ENCODE measurements around the gene PHYH.
"Not testable (repeated sequence)": the region's sequence is repeated elsewhere in the genome, so short reads cannot be mapped to it uniquely, and the experiment has no call there.

The PHYH gene

DNA sequence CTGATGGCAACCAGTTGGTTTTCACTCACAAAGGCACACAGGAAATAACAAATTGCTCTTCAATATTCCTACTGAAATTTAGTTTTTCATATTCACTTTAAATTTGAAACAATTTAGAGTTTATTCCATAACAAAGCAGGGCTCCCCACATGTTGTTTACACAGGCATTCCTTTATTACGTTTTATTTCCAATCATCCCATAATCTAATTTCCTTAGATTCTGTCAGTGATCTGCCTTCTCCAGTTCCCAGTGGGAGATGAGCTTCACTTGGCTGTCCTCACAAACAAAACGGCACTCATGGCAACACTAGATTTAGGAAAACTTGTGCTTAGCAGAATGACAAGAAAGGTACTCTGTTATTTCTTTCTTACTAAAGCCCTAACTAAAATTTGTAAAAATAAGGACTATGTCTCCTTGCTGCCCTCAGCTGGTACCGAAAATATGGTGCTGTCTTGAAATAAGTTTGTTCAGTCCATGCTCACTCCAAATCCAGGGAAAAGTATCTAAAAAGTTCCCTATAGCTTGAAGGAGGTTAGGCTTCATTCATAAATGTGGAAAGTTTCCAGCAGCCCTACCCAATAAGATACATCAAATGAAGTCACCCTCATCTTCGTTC lies 23.0 kb downstream of the PHYH start:
- TF ChIP-seq, protein P1, sequence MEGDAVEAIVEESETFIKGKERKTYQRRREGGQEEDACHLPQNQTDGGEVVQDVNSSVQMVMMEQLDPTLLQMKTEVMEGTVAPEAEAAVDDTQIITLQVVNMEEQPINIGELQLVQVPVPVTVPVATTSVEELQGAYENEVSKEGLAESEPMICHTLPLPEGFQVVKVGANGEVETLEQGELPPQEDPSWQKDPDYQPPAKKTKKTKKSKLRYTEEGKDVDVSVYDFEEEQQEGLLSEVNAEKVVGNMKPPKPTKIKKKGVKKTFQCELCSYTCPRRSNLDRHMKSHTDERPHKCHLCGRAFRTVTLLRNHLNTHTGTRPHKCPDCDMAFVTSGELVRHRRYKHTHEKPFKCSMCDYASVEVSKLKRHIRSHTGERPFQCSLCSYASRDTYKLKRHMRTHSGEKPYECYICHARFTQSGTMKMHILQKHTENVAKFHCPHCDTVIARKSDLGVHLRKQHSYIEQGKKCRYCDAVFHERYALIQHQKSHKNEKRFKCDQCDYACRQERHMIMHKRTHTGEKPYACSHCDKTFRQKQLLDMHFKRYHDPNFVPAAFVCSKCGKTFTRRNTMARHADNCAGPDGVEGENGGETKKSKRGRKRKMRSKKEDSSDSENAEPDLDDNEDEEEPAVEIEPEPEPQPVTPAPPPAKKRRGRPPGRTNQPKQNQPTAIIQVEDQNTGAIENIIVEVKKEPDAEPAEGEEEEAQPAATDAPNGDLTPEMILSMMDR (IDR thresholded peaks at IDR 0.05; ENCODE audit: borderline replicate concordance, control extremely low read depth, extremely low read depth, insufficient read depth, missing control alignments): no peak
- no peak for DNase-seq (ENCODE audit: low spot score)

DNA sequence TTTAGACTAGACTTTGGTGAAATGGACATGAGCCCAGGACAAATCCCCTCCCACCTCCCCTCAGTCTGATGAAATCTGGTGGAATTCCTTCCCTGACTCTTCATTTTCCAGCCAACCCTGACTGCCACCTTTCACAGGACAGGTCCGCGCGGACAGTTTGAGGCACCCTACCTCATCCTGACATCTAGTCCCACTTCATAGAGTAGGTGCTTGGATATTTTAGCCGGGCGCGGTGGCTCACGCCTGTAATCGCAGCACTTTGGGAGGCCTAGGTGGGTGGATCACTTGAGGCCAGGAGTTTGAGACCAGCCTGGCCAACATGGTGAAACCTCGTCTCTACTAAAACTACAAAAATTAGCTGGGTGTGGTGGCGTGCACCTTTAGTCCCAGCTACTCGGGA lies 23.7 kb downstream of the PHYH start:
- in situ Hi-C loops (cut with MboI; ENCODE audit: low sequenced_read_pairs, unreplicated experiment); DNase-seq (ENCODE audit: low spot score): not testable (repeated sequence)

More for the DNA sequence above, 23.0 kb downstream of the PHYH start:
- in situ Hi-C loops (cut with MboI; ENCODE audit: low sequenced_read_pairs, unreplicated experiment): no loop called here

DNA sequence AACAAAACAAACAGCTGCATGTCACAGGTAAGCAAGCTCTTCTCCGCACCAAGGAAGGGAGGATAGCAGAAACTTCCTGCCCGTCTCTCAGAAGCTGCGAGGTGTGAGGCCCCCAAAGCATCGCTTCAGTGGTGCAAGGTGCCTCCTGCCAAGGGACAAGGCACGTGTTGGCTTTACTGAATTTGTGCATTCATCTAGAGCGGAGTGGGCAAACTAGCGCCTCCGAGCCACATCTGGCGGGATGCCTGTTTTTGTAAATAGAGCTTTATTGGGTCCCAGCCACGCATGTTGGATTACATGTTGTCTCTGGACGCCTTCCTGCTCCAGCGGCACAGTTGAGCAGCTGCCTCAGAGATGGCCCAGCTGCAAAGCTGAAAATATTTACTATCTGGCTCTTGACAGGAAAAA lies 27.7 kb downstream of the PHYH start:
- in situ Hi-C loops (cut with MboI; ENCODE audit: low sequenced_read_pairs, unreplicated experiment): no loop called here
- DNase-seq (ENCODE audit: low spot score): no peak
- TF ChIP-seq, protein P1 (IDR thresholded peaks at IDR 0.05; ENCODE audit: borderline replicate concordance, control extremely low read depth, extremely low read depth, insufficient read depth, missing control alignments): no peak

DNA sequence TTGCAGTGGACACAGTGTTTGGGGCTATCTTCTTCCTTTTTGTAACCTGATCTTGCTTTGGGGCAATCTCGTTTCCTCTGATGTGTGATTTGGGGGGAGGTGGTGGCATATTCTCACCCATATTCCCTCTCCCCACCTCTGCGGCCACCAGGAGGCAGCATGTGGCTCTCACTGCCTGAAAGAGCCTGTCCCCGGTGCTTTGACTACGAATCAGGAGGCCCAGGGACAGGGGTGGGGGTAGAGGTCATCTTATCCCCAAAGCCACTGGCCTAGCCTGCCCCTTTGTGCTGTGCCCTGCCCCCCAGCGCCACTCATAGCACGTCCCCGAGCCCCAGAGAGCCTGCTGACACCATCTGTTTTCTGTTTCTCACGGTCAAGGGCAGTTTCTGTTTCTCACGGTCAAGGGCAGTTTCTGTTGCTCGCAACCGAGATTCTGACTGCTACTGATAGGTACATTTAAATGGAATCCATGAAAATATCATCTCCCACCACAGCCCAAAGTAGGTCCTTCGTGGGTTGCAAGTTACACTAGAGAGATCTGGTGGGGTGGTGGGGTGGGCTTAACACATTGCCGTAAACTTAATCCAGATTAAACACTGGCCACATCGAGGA lies 28.2 kb downstream of the PHYH start:
- in situ Hi-C loops (cut with MboI; ENCODE audit: low sequenced_read_pairs, unreplicated experiment): no loop called here
- DNase-seq (ENCODE audit: low spot score): peak; percentile 80

DNA sequence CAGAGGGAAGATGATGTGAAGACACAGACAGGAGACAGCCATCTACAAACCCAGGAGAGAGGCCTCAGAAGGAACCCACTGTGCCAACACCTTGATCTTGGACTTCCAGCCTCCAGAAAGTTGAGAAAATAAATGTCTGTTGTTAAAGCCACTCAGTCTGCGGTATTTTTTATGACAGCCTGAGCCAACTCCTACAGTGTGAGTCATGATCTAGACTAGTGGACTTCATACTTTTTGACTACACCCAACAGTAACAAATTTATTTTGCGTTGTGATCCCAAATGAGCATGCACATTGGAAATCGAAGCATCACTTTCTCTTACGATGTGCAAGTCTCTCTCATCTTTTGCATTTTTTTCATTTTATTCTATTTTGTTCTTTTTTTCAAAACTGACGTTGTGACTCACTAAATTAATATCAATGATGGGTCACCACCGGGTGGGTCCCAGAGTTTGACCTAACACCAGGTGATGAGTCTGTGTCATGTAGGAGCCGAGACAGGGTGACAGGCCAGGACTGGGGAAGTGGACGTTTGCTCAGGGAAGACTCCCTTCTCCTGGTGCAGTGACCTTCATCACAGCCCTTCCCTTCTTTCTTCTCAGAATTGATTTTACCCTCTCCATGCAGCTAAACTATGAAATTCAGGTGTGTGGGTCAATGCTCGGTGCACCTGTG lies 28.9 kb downstream of the PHYH start:
- in situ Hi-C loops (cut with MboI; ENCODE audit: low sequenced_read_pairs, unreplicated experiment): no loop called here
- TF ChIP-seq, protein P1 (IDR thresholded peaks at IDR 0.05; ENCODE audit: borderline replicate concordance, control extremely low read depth, extremely low read depth, insufficient read depth, missing control alignments): no peak
- no peak for DNase-seq (ENCODE audit: low spot score)

More for the DNA sequence above, 28.2 kb downstream of the PHYH start:
- TF ChIP-seq, protein P1 (IDR thresholded peaks at IDR 0.05; ENCODE audit: borderline replicate concordance, control extremely low read depth, extremely low read depth, insufficient read depth, missing control alignments): peak; percentile 48

DNA sequence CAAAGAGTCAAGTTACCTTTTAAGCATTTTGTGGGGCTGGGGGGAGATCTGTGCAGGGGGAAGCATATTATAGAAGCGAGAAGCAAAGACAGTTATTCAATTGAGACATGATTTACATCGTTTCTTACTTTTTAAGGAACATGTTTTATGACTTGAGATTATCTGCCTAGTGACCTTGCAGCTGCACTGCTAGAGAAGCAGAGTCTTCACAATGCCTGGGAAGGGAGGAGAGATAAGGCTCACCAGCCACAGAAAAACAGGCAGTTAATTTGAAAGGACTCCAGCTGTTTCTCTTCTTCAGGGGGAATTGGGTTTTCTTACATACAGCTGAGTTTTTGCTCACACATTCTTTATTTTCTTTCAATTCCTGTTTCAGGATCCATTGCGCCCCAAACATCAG lies 31.0 kb downstream of the PHYH start:
- TF ChIP-seq, protein P1 (IDR thresholded peaks at IDR 0.05; ENCODE audit: borderline replicate concordance, control extremely low read depth, extremely low read depth, insufficient read depth, missing control alignments): no peak
- DNase-seq (ENCODE audit: low spot score): no peak
- in situ Hi-C loops (cut with MboI; ENCODE audit: low sequenced_read_pairs, unreplicated experiment): no loop called here

DNA sequence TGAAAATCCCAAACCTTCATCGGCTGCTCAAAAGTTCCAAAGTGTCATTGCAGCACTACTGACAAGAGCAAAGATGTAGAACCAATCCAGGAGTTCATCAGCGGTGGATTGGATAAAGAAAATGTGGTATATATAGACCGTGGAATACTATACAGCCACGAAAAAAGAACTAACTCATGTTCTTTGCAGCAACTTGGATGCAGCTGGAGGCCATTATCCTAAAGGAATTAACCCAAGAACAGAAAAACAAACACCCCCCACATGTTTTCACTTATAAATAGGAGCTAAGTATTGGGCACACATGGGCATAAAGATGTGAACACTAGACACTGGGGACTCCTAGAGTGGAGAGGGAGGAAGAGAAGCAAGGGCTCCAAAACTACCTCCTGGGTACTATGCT lies 31.6 kb downstream of the PHYH start:
- TF ChIP-seq, protein P1 (IDR thresholded peaks at IDR 0.05; ENCODE audit: borderline replicate concordance, control extremely low read depth, extremely low read depth, insufficient read depth, missing control alignments): no peak
- in situ Hi-C loops (cut with MboI; ENCODE audit: low sequenced_read_pairs, unreplicated experiment): no loop called here
- DNase-seq (ENCODE audit: low spot score): no peak

Data from GM13976 (cell line).